GM11168 (cell line): ENCODE data around the gene CACNA1F.

ENCODE experiments used
- in situ Hi-C: fragments of 300-500 bp; cut with MboI; formaldehyde crosslinking; loops from one replicate; pipeline ENCODE4 v1.12.0; 2022; ENCODE audit warnings: low sequenced_read_pairs; ENCODE audit not compliant: unreplicated experiment

Gene CACNA1F

GRCh38 chrX:49202022-49202421, 31.1 kb downstream of the CACNA1F start:
- in situ Hi-C loops = no loop called here

- in situ Hi-C loops = no loop called here
Measured at GRCh38 chrX:49199906-49200771, 33.0 kb downstream of the CACNA1F start, which contains the start of gene SYP. Gene SYP (minus strand): TSS chrX:49200193. CDS start chrX:49200186, 7 bp downstream.

- in situ Hi-C loops = no loop called here
Measured at GRCh38 chrX:49199315-49199595, 33.9 kb downstream of the CACNA1F start.

GRCh38 chrX:49198540-49199314, 34.4 kb downstream of the CACNA1F start:
- in situ Hi-C loops = no loop called here

GRCh38 chrX:49197543-49198087, 35.5 kb downstream of the CACNA1F start:
- in situ Hi-C loops = no loop called here

GRCh38 chrX:49193542-49193964, 39.6 kb downstream of the CACNA1F start:
- in situ Hi-C loops = no loop called here

- in situ Hi-C loops = no loop called here
Measured at GRCh38 chrX:49192722-49193328, 40.3 kb downstream of the CACNA1F start.

- in situ Hi-C loops = no loop called here
Measured at GRCh38 chrX:49191574-49192011, 41.5 kb downstream of the CACNA1F start.

GRCh38 chrX:49190821-49191573, 42.1 kb downstream of the CACNA1F start:
- in situ Hi-C loops = no loop called here

GRCh38 chrX:49189606-49190005, 43.5 kb downstream of the CACNA1F start:
- in situ Hi-C loops = no loop called here

GRCh38 chrX:49188468-49189076, 44.6 kb downstream of the CACNA1F start:
- in situ Hi-C loops = no loop called here

- in situ Hi-C loops = no loop called here
Measured at GRCh38 chrX:49187526-49187925, 45.6 kb downstream of the CACNA1F start.

- in situ Hi-C loops = no loop called here
Measured at GRCh38 chrX:49187028-49187394, 46.1 kb downstream of the CACNA1F start.

- in situ Hi-C loops = no loop called here
Measured at GRCh38 chrX:49186125-49187027, 46.8 kb downstream of the CACNA1F start, which contains the start of gene PRICKLE3. Gene PRICKLE3 (minus strand): TSS chrX:49186373. CDS start chrX:49186297, 76 bp downstream.

GRCh38 chrX:49184294-49185281, 48.6 kb downstream of the CACNA1F start:
- in situ Hi-C loops = no loop called here

GRCh38 chrX:49183701-49184281, 49.3 kb downstream of the CACNA1F start:
- in situ Hi-C loops = no loop called here

GRCh38 chrX:49179358-49179757, 53.8 kb downstream of the CACNA1F start:
- in situ Hi-C loops = no loop called here
